H4 (cell line): Measurements from ENCODE around the gene COA4. TPM values are rescaled to one million over a fixed set of nuclear protein-coding genes. Genes with fewer than 3 reads are reported as not detected.

ENCODE experiments used
- DNase-seq: peaks from one replicate; pipeline ENCODE4 v3.0.0-alpha.2; 2015; ENCODE audit warnings: low spot score
- total RNA-seq: library from RNA; depleted of rRNA; stranded (reverse); fragments of >200 nt; shearing (Covaris generic); gene quantifications from 2 replicates; pipeline ENCODE4 v1.2.3, GENCODE V29; 2014; rRNA removed

COA4 gene
- total RNA-seq, 1 experiment from 2014 or later = 90.4 TPM

DNA sequence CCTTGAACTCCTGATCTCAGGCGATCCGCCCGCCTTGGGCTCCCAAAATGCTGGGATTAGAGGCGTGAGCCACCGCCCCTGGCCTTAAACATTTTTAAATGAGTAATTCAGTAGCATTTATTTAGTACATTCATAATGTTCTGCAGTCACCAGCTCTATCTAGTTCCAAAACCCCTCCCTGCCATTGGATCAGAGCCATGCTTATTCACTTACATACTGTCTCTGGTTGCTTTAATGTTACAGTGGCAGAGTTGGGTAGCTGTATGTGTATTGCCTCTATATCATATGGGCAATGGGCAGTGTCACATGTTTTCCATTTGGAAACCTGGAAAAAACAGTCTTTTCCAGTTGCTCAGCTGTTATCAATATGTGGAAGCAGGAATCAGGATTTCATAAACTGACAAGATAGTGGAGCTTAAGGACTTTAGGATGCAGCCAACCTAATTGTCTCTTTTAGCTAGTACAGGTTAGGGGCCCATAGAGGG is 10.5 kb downstream of the COA4 start:
- no peak for DNase-seq

DNA sequence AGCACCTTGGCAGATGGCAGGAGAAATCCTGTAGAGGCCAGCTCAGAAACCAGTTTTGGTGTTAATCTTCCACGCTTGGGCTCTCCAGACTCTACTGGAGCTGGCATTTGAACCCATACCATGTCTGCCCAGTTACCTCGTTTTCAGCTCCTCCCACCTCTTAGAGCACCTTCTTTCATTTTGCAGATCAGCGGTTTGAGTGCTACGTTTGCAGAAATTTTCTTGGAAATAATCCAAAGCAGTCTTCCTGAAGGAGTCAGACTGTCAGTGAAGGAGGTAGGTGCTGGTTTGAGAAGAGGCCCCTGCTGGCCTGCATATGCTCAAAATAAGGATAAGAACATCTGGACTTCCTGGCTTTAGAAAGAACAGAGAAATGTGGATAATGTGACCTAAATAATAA is 13.7 kb downstream of the COA4 start:
- DNase-seq = no peak

DNA sequence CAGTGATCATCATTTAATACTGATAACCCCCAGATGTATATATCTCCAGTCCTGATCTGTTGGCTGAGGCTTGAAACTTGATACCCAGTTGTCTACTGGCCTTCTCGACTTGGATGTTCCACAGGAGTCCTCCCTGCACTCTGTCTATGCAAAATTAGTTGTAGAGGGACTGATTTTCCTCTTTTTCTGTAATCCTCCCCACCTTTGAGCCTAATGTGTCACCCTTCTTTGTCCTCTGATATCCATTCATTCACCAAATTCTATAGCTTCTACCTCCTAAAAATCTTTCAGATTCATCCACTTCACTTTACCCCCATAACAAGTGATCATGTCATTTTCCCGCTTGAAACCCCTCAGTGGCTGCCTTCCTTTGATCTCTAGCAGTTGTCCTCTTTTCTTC is 16.4 kb downstream of the COA4 start:
- DNase-seq = no peak

DNA sequence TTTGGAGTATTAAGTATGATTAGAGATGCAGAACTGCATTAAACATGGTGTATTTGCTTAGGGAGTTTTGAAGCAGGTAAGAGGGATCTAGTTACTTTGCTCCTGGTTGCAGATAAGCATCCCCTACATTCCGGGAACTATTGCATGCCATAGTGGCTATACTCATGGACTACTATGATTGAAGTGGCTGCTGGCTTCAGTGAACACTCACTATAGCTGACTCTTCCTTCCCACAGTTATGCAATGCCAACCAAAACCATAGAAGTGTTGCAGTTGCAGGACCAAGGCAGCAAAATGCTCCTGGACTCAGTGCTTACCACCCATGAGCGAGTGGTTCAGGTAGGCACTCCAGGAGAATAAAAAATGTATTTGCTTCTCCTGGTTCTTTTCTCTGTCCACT is 17.0 kb downstream of the COA4 start:
- DNase-seq = no peak

DNA sequence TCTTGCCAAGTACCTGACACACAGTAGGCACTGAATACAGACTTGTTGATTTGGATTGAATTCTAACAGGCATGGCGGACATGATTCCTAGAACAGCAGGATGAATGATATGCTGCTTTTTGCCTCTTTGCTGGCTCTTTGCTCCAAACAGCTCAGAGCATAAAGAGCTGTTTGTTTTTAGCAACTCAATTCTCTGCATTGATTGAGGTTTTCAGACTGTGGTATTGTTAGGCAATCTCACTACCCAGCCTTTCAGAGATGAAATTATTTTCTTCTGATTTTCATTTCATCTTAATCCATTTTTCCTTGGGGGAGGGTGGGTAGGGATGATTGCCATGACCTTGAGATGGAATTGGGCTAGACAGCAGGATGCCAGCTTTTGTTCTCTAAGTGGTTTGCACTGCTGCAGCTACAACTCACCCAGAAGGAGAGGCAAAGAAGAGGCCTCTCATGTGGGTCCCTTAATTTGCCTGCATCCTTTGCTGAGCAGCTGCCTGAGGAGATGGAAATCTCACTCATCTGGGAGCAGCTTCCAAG is 20.5 kb downstream of the COA4 start:
- DNase-seq = no peak

DNA sequence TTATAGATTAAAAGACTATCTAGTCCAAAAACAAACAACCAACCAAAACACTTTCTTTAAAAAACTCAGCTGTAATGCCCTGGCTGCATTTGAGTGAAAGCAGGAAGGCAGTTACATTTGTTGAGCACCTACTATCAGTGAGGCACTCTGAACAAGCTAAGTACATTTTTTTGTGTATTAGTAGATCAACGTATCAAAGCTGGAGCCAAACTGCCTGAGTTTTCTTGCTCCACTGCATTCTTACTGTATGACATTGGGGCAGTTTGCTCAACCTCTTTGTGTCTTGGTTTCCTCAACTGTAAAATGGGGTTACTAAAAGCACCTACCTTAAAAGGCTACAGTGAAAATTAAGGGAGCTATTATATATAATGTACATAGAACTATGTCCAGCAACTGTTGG is 22.0 kb downstream of the COA4 start:
- no peak for DNase-seq

DNA sequence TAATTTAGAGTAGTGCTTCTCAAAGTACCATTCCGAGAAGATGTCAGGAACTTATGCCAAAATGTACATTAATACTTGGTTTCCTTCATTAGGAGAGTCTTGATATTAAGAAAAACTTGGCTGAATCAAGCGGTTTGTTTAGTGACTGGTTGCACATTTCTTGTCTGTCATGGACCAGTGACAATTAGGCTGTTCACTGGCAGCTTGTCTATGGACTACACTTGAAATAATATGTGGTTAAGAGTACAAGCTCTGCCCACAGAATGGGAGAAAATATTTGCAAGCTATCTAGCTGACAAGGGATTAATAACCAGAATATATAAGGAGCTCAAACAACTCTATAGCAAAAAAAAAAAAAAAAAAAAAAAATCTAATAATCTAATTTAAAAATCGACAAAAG is 24.6 kb downstream of the COA4 start:
- DNase-seq = no peak

DNA sequence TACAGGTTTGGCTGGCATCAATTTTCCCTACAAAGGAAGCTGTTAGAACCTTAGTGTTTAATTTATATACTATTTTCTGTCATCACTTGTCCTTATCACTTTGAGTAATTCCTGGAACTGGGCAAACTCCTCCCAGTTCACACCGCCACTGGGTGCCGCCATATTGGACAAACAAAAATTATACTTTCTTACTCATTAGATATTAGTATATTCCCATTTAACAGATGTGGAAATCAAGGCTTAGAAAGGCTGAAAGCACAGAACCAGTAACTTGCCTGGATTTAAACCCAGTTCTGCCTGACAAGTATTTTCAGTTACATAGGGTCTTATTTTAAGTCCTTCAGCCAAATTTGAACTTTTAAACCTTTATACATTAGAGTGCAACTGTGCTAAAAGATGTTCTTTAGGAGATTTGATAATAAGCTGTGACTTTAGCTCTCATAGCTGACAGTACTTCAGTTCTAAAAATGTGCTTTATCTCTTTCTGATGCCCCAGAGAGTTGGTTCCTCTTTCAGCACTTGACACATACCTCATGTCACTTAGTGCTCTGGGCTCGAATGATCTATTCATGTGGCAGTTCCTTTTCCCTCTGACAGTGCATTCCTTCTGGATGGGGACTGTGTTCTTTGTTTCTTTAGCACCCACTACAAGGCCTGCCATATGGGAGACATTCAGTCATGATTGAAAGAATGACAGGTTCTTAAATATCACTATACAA is 25.4 kb downstream of the COA4 start:
- no peak for DNase-seq

DNA sequence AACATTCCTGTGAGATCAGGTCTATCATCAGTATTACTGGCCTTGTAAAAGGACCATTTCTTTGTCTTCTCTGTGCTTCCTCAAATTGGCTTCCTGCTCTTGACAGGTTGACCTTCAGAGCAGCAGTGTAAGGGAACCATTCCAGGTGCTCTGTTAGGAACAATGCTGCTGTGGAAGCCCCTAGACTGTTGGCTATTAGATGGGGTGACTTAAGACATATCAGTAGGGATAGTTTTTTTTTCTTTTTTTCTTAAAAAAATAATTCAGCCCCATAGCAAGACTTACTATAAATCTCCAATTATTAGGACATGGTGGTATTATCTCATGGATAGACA is 37.6 kb downstream of the COA4 start:
- DNase-seq = no peak

DNA sequence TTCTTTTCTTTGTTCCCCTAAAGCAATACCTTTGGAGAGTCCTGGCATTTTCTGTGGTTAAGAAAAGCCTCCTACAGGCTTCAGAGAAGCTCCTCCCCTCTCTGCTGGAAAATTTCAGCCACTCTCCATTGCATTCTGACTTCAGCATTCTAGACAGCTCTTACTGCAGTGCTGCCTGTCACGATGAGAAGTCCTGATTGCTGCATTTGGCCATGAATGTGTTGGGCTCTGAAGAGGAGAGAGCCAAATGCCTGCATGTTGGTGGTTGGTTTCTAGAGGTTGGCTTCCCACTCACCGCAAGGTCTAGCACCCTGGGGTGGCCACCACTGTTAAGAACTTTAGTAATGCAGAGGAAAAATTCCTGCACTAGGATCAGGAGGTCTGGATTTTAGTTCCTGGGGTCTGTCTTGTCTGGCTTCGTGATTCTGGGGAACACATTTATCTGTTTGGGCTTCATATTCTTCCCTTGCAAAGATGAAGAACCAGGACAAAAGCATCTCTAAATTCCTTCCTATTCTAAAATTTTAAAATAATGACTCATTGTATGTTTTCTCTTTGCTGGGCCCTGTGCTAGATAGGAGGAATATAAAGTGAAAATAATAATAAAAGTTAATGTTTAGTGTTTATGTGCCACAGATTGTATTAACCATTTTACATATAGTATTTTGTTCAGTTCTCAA is 38.1 kb downstream of the COA4 start:
- DNase-seq = no peak

DNA sequence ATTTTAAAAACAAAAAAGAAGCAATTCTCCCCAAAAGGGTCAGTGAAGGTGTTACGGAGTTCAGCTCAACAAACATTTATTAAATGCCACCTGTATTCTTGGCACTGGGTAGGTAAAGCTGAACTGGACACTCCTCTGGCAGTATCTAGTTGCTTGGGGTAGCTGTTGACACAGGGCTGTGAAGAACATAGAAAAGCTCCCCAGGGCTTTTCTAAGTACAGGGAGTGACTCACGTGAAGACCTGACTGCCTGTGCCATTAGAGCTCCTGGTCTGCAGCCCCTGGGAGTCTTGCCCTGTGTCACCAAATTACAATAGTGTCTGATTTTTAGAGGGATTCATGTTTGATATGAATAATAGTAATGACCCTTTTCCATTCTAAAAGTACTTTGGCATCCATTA is 43.6 kb downstream of the COA4 start:
- DNase-seq = no peak

DNA sequence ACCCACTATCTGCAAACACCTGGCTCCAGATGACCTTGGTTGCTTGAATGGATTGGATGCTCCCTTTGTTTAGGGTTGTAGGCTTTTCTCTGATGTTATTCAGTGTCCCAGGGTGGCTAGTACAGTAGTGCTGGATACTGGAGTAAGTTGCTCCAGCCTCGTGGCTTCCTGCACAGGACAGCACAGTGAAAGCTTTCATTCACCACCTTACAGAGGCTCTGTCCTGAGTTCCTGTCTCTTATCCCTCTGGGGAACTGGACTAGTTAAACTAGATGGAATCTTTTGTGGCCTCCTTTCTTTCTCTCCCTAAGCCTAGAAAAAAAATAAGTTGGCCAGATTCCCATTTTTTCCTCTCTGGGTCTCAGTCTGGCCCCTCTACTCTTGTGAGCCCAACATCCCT is 46.4 kb downstream of the COA4 start:
- no peak for DNase-seq

Other genes starting within 250 kb of the COA4 start
- gene PLEKHB1, start 230.3 kb downstream of the COA4 start, total RNA-seq = 0.10 TPM in 1 of 2 replicates, not detected in the other
- 31.6 and 47.8 TPM in 2 replicates for gene RAB6A, start 115.8 kb downstream of the COA4 start, total RNA-seq
- gene MRPL48, start 89.0 kb downstream of the COA4 start, total RNA-seq = 46.7 and 167 TPM in 2 replicates
- gene PAAF1, start 153 bp upstream of the COA4 start, total RNA-seq = 13.0 TPM in 2 replicates
- not detected in 2 replicates for gene DNAJB13, start 74.2 kb upstream of the COA4 start, total RNA-seq
- gene UCP2, start 106.0 kb upstream of the COA4 start, total RNA-seq = 0.35 and 3.7 TPM in 2 replicates
- gene UCP3, start 132.2 kb upstream of the COA4 start, total RNA-seq = not detected in 2 replicates